HG03342 (cell line): ENCODE results near the gene SCUBE1.

Experiments
- ATAC-seq: cut with Tn5 transposase; IDR thresholded peaks from one replicate; pipeline ENCODE4 v1.9.1; 2021; ENCODE audit warnings: mild to moderate bottlenecking, moderate library complexity; ENCODE audit not compliant: unreplicated experiment

Gene SCUBE1

GRCh38 chr22:43329061-43329460 lies 14.1 kb downstream of the SCUBE1 start:
- no peak for ATAC-seq

GRCh38 chr22:43327157-43327438 lies 16.1 kb downstream of the SCUBE1 start:
- no peak for ATAC-seq

GRCh38 chr22:43326331-43327156 lies 16.6 kb downstream of the SCUBE1 start:
- ATAC-seq, result no peak

GRCh38 chr22:43325176-43325575 lies 18.0 kb downstream of the SCUBE1 start:
- no peak for ATAC-seq

- ATAC-seq, result no peak
These were observed 21.9 kb downstream of the SCUBE1 start for GRCh38 chr22:43320943-43321900.

- ATAC-seq, result no peak
These were observed 23.3 kb downstream of the SCUBE1 start for GRCh38 chr22:43319661-43320486.

- no peak for ATAC-seq
These were observed 25.9 kb downstream of the SCUBE1 start for GRCh38 chr22:43317239-43317638.

GRCh38 chr22:43315687-43316217 lies 27.4 kb downstream of the SCUBE1 start:
- ATAC-seq, result no peak

GRCh38 chr22:43314611-43315010 lies 28.6 kb downstream of the SCUBE1 start:
- ATAC-seq, result no peak

GRCh38 chr22:43313890-43314474 lies 29.2 kb downstream of the SCUBE1 start:
- ATAC-seq, result no peak

GRCh38 chr22:43313244-43313889 lies 29.8 kb downstream of the SCUBE1 start:
- no peak for ATAC-seq

- no peak for ATAC-seq
These were observed 30.6 kb downstream of the SCUBE1 start for GRCh38 chr22:43312608-43313007.

- no peak for ATAC-seq
These were observed 32.4 kb downstream of the SCUBE1 start for GRCh38 chr22:43310798-43311197.

GRCh38 chr22:43310311-43310710 lies 32.9 kb downstream of the SCUBE1 start:
- no peak for ATAC-seq

GRCh38 chr22:43308836-43309235 lies 34.3 kb downstream of the SCUBE1 start:
- ATAC-seq, result no peak

- ATAC-seq, result no peak
These were observed 34.9 kb downstream of the SCUBE1 start for GRCh38 chr22:43308060-43308830.

- ATAC-seq, result no peak
These were observed 37.4 kb downstream of the SCUBE1 start for GRCh38 chr22:43305806-43306205.

GRCh38 chr22:43304831-43305590 lies 38.2 kb downstream of the SCUBE1 start:
- no peak for ATAC-seq
